RKO (cell line): ENCODE results near the gene PUS10.
"Not testable (repeated sequence)": the region's sequence is repeated elsewhere in the genome, so short reads cannot be mapped to it uniquely, and the experiment has no call there.

Experiments
- DNase-seq: peaks from one replicate; pipeline ENCODE4 v3.0.0-alpha.2; 2016; ENCODE audit warnings: low spot score

PUS10 gene

GRCh38 chr2:61017556-61018317 is at the start of gene PUS10, which contains the start of gene PEX13:
Gene PUS10 (minus strand): TSS chr2:61018255. CDS start chr2:61011890, 6,365 bp downstream.
Gene PEX13 (plus strand): TSS chr2:61017720. CDS start chr2:61017760, 40 bp downstream.
- DNase-seq = peak; percentile 79

- DNase-seq = peak; percentile 87
These were observed 48.0 kb upstream of the PUS10 start, which contains the start of gene SANBR for GRCh38 chr2:61065714-61066709. Gene SANBR (plus strand): TSS chr2:61065871. CDS start chr2:61070351, 4,480 bp downstream.

GRCh38 chr2:61059382-61059781 is 41.3 kb upstream of the PUS10 start:
- no peak for DNase-seq

- DNase-seq = no peak
These were observed 39.5 kb upstream of the PUS10 start for GRCh38 chr2:61057562-61057961.

- no peak for DNase-seq
These were observed 37.5 kb upstream of the PUS10 start for GRCh38 chr2:61055557-61055956.

GRCh38 chr2:61045999-61046398 is 27.9 kb upstream of the PUS10 start:
- no peak for DNase-seq

- no peak for DNase-seq
These were observed 27.2 kb upstream of the PUS10 start for GRCh38 chr2:61045226-61045625.

- DNase-seq = no peak
These were observed 26.6 kb upstream of the PUS10 start for GRCh38 chr2:61044636-61045035.

- no peak for DNase-seq
These were observed 24.8 kb upstream of the PUS10 start for GRCh38 chr2:61042807-61043206.

GRCh38 chr2:61036643-61037042 is 18.6 kb upstream of the PUS10 start:
- not testable (repeated sequence) for DNase-seq

GRCh38 chr2:61034592-61034991 is 16.5 kb upstream of the PUS10 start:
- not testable (repeated sequence) for DNase-seq

- no peak for DNase-seq
These were observed 11.5 kb upstream of the PUS10 start for GRCh38 chr2:61029533-61029932.

- DNase-seq = no peak
These were observed 5.6 kb upstream of the PUS10 start for GRCh38 chr2:61023670-61024069.

- no peak for DNase-seq
These were observed 3.2 kb upstream of the PUS10 start for GRCh38 chr2:61021228-61021660.

- no peak for DNase-seq
These were observed 743 bp upstream of the PUS10 start for GRCh38 chr2:61018798-61019197.

- peak; percentile 40 for DNase-seq
These were observed 282 bp upstream of the PUS10 start for GRCh38 chr2:61018318-61018755.

- DNase-seq = peak; percentile 81
These were observed 976 bp downstream of the PUS10 start for GRCh38 chr2:61017003-61017555.

GRCh38 chr2:61016392-61017002 is 1.6 kb downstream of the PUS10 start:
- DNase-seq = no peak

- no peak for DNase-seq
These were observed 2.1 kb downstream of the PUS10 start for GRCh38 chr2:61015976-61016375.

- DNase-seq = no peak
These were observed 3.3 kb downstream of the PUS10 start for GRCh38 chr2:61014763-61015162.

GRCh38 chr2:61013382-61013781 is 4.7 kb downstream of the PUS10 start:
- DNase-seq = no peak

- DNase-seq = peak; percentile 74
These were observed 5.8 kb downstream of the PUS10 start for GRCh38 chr2:61012303-61012702.
